Measurements from ENCODE around the gene MARCHF2.
A peak's percentile ranks its signal among the peaks of the same experiment; 100 is the strongest.

Gene MARCHF2

DNA sequence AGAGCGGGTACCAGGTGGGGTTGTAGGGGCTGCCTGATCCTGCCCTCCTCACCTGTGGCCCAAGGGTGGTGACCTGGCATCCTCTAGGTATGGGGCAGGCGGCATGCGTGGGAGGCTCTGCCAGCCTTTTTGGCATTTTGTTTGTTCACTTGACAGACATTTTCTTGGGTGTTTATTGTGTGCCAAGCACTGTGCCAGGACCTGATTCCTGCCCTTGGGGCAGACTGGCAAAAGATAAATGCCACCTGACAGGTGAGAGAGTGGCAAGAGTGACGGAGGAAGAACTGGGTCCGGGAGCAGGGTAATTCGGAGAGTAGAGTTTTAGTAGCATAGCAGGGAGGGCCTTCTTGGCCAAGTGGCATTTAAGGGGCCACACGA lies 16.9 kb upstream of the MARCHF2 start:
- no peak overlapping the region for H3K4me3 ChIP-seq (ENCODE audit: low read depth, low read length)
- CTCF ChIA-PET = interaction anchor here (0.6 to 7.4 kb wide), 5 partner anchors 9 to 60 kb away, joined by 3 to 121 read pairs (median 5); no protein-coding TSS in a partner anchor
- TF ChIP-seq, protein P1, sequence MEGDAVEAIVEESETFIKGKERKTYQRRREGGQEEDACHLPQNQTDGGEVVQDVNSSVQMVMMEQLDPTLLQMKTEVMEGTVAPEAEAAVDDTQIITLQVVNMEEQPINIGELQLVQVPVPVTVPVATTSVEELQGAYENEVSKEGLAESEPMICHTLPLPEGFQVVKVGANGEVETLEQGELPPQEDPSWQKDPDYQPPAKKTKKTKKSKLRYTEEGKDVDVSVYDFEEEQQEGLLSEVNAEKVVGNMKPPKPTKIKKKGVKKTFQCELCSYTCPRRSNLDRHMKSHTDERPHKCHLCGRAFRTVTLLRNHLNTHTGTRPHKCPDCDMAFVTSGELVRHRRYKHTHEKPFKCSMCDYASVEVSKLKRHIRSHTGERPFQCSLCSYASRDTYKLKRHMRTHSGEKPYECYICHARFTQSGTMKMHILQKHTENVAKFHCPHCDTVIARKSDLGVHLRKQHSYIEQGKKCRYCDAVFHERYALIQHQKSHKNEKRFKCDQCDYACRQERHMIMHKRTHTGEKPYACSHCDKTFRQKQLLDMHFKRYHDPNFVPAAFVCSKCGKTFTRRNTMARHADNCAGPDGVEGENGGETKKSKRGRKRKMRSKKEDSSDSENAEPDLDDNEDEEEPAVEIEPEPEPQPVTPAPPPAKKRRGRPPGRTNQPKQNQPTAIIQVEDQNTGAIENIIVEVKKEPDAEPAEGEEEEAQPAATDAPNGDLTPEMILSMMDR (IDR thresholded peaks at IDR 0.05; ENCODE audit: insufficient read depth, low read length, missing control alignments) = no peak
- no peak for DNase-seq (ENCODE audit: low read depth, low spot score)
- POLR2A ChIA-PET = no interaction called here

- POLR2A ChIA-PET = no interaction called here
- no peak overlapping the region for H3K4me3 ChIP-seq (ENCODE audit: low read depth, low read length)
- TF ChIP-seq, protein P1 (IDR thresholded peaks at IDR 0.05; ENCODE audit: insufficient read depth, low read length, missing control alignments) = peak; percentile 86
- DNase-seq (ENCODE audit: low read depth, low spot score) = no peak
- CTCF ChIA-PET = interaction anchor here (1.1 to 7.4 kb wide), 8 partner anchors 13 to 109 kb away, joined by 3 to 121 read pairs (median 6); partner anchors contain the start of gene ANGPTL4
Measured at GRCh38 chr19:8396563-8397203, 16.4 kb upstream of the MARCHF2 start.

DNA sequence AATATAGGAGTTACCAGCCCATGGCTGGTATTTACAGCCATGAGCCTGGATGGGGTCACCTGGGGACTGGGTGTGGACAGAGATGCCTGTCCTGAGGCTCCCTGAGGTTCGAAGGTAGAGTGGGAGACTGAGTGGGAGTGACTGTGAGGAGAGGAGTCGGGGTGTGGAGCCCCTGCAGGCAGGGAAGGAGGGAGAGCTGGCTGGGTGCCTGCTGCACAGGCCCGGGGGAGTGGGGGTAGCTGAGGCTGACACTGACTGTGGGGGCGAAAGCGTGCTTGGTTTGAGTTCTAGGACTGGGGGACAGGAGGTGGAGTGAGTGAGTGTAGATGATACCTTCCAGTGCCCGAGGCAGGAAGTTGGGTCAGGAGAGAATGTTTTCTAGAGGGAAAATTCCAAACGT lies 15.8 kb upstream of the MARCHF2 start:
- POLR2A ChIA-PET = no interaction called here
- no peak overlapping the region for H3K4me3 ChIP-seq (ENCODE audit: low read depth, low read length)

DNA sequence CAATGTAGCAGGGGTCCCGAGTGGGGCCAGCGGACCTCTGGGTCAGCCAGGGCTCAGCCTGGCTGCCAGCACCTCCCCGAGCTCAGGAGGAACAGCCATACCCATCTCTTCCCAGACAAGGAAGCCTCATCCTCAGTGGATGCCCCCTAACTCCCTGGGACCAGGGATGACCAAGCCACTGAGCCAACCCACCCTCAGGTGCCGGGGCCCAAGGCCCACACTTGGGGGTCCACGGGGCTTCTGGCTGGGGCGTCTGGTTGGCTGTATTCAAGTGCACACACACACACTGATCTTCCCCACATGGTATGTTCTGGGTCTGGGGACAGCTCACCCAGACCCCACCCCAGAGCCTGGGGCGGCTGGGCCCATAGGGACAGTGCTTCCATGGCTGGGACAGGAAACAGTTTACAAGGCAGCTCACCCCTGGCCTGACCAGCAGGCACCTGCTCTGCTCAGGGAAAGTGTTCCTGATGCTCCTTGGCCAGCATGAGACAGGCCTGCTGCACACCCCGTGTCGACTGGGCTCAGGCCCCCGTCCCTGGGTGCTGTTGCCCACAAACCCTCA lies 15.3 kb upstream of the MARCHF2 start:
- TF ChIP-seq, protein P1 (IDR thresholded peaks at IDR 0.05; ENCODE audit: insufficient read depth, low read length, missing control alignments) = no peak
- CTCF ChIA-PET = interaction anchor here (0.9 to 3.0 kb wide), 11 partner anchors 12 to 129 kb away, joined by 3 to 75 read pairs (median 4); partner anchors contain the start of gene ANGPTL4
- POLR2A ChIA-PET = interaction anchor here (0.7 kb wide), 1 partner anchor 34 kb away, joined by 4 read pairs; the partner anchor contains the start of gene ANGPTL4
- no peak for DNase-seq (ENCODE audit: low read depth, low spot score)
- H3K4me3 ChIP-seq (ENCODE audit: low read depth, low read length) = no peak overlapping the region

More for the DNA sequence above, 15.8 kb upstream of the MARCHF2 start:
- no peak for DNase-seq (ENCODE audit: low read depth, low spot score)
- TF ChIP-seq, protein P1 (IDR thresholded peaks at IDR 0.05; ENCODE audit: insufficient read depth, low read length, missing control alignments) = no peak
- CTCF ChIA-PET = interaction anchor here (1.2 to 3.0 kb wide), 7 partner anchors 13 to 108 kb away, joined by 3 to 75 read pairs (median 4); partner anchors contain the start of gene ANGPTL4

GRCh38 chr19:8398311-8398771 lies 14.8 kb upstream of the MARCHF2 start:
- POLR2A ChIA-PET = interaction anchor here (0.7 to 1.0 kb wide), 2 partner anchors 35 to 116 kb away, joined by 3 to 4 read pairs; partner anchors contain the start of genes ANGPTL4 and ZNF414
- no peak overlapping the region for H3K4me3 ChIP-seq (ENCODE audit: low read depth, low read length)
- TF ChIP-seq, protein P1 (IDR thresholded peaks at IDR 0.05; ENCODE audit: insufficient read depth, low read length, missing control alignments) = no peak
- DNase-seq (ENCODE audit: low read depth, low spot score) = no peak
- CTCF ChIA-PET = interaction anchor here (0.6 to 3.0 kb wide), 13 partner anchors 10 to 128 kb away, joined by 3 to 75 read pairs (median 4); partner anchors contain the start of genes ANGPTL4 and MARCHF2

GRCh38 chr19:8399681-8400188 lies 13.4 kb upstream of the MARCHF2 start:
- TF ChIP-seq, protein P1 (IDR thresholded peaks at IDR 0.05; ENCODE audit: insufficient read depth, low read length, missing control alignments) = no peak
- H3K4me3 ChIP-seq (ENCODE audit: low read depth, low read length) = no peak overlapping the region
- ChIA-PET CTCF (interaction anchor here (1.0 kb wide), 1 partner anchor 46 kb away, joined by 4 read pairs; no protein-coding TSS in a partner anchor), POLR2A (no interaction called here)
- no peak for DNase-seq (ENCODE audit: low read depth, low spot score)

Data from AG04449 (cell line).